Measurements from ENCODE around the gene FIG4.
"Not testable (repeated sequence)": the region's sequence is repeated elsewhere in the genome, so short reads cannot be mapped to it uniquely, and the experiment has no call there.

The FIG4 gene

GRCh38 chr6:109690737-109691621 is at the start of gene FIG4, which contains the start of gene AK9:
Gene FIG4 (plus strand): TSS chr6:109691296. CDS start chr6:109691436, 140 bp downstream.
Gene AK9 (minus strand): TSS chr6:109691202. CDS start chr6:109675745, 15,457 bp downstream.
- peak; percentile 83 for DNase-seq (ENCODE audit: low spot score)
- FAIRE-seq: no peak

GRCh38 chr6:109644131-109644530 is 47.0 kb upstream of the FIG4 start:
- FAIRE-seq (no peak), DNase-seq (ENCODE audit: low spot score) (no peak)

DNA sequence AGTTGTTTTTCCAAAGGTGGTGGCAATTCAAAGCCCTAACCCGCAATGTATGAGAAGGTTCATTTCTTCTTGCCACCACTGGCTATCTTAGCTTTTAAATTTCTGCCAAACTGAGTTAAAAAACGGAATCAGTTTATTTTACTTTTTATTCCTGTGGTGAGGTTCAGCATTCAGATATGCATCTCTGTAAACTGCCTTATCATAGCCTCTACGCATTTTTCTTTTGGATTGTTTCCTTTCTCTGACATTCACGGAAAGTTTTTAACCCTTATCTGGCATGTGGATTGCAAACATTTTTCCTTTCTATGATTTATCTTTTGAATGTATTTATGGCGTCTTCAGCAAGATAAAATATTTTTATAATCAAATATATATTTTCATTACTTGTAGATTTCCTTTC is 37.8 kb upstream of the FIG4 start:
- FAIRE-seq: no peak
- no peak for DNase-seq (ENCODE audit: low spot score)

- no peak for DNase-seq (ENCODE audit: low spot score)
- no peak for FAIRE-seq
These were observed 35.3 kb upstream of the FIG4 start for GRCh38 chr6:109655761-109656262.

DNA sequence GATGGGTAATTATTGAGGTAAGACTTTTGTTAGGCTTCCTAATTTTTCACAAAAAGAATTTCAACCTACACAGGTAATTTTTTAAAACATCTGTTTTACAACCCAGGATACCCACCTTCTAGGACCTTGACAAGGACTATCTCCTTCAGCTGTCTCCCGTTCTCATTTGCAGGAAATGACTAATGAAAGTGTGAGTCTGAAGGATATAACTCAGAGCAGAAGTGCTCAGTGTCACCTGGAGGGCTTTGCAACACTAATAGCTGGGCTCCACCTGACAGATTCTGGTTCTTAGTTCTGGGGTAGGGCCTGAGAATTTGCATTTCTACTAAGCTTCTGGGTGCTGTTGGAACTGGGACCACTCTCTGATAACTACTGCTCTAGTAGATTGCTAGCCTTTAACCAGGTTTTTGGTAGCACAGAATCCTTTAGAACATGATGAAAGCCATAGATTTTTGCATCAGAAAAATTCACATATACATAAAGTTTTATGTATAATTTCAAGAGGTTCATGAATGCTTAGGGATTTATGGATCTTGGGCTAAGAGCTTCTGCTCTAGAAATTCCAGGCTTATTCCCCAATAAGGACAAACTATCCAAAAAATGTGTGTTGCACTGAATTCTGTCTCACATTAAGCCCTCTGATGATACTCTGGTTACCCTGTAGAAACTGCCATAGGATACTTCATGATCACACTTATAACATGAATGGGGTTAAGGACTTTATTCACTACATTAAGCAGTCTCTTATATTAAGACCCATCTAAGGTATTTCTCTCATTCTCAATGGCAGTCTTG is 30.4 kb upstream of the FIG4 start:
- FAIRE-seq (no peak), DNase-seq (ENCODE audit: low spot score) (peak; percentile 3)

GRCh38 chr6:109662192-109662591 is 28.9 kb upstream of the FIG4 start:
- DNase-seq (ENCODE audit: low spot score): no peak
- FAIRE-seq: no peak

DNA sequence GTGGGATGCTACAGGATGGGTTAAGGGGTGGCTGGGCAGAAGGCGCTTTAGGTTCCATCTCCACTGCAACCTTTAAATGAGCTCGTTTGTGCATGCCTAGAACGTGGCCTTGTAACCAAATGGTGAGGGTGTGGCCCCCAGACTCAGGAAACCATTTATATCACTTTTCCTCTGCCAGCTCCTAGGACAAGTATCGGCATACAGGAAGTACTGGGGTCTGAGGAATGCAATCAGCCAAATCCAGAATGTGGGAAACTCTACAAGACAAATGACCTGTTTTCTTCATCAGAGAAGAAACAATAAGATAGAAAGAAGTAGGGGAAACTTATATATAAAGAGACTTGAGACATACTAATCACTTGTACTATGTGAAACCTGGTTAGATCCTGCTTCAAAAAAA is 21.3 kb upstream of the FIG4 start:
- FAIRE-seq (no peak), DNase-seq (ENCODE audit: low spot score) (no peak)

DNA sequence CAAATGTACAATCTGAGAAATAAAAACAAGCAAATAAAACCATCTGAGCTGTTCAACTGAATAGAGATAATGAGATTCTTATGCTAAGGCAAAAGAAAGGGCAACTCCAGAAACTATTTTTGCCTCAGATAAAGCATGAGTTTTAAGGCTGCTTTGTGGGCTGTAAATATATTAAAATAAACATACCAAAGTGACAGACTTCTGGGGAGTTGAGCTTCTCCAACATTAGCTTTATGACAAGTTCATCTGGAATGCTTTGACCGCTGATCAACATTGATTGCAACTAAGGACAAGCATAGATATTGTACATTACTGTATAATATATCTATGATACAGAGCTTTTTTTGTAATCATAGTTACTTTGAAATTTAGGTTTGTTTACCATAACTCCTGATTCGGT is 19.4 kb upstream of the FIG4 start:
- FAIRE-seq: no peak

DNA sequence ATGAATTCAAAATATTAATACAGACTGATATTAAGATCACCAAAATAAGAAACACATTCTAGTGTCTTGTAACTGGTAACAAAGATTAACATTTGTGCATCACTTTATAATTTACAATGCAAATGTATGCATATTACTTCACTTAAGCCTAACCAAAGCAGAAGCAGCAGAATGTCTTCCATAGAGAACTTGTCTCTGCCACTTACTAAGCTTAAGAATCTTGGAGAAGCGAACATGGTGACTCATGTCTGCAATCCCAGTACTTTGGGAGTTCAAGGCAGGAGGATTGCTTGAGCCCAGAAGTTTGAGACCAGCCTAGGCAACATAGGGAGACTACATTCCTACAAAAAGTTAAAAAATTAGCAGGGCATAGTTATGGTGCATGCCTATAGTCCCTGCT is 18.9 kb upstream of the FIG4 start:
- no peak for FAIRE-seq
- no peak for DNase-seq (ENCODE audit: low spot score)

More for the DNA sequence above, 19.4 kb upstream of the FIG4 start:
- no peak for DNase-seq (ENCODE audit: low spot score)

GRCh38 chr6:109672839-109673238 is 18.3 kb upstream of the FIG4 start:
- DNase-seq (ENCODE audit: low spot score): no peak
- no peak for FAIRE-seq

- FAIRE-seq (no peak), DNase-seq (ENCODE audit: low spot score) (no peak)
These were observed 14.4 kb upstream of the FIG4 start for GRCh38 chr6:109676724-109677123.

- FAIRE-seq: no peak
- DNase-seq (ENCODE audit: low spot score): no peak
These were observed 12.9 kb upstream of the FIG4 start for GRCh38 chr6:109678240-109678639.

GRCh38 chr6:109678661-109679505 is 12.2 kb upstream of the FIG4 start:
- not testable (repeated sequence) for DNase-seq (ENCODE audit: low spot score); FAIRE-seq

DNA sequence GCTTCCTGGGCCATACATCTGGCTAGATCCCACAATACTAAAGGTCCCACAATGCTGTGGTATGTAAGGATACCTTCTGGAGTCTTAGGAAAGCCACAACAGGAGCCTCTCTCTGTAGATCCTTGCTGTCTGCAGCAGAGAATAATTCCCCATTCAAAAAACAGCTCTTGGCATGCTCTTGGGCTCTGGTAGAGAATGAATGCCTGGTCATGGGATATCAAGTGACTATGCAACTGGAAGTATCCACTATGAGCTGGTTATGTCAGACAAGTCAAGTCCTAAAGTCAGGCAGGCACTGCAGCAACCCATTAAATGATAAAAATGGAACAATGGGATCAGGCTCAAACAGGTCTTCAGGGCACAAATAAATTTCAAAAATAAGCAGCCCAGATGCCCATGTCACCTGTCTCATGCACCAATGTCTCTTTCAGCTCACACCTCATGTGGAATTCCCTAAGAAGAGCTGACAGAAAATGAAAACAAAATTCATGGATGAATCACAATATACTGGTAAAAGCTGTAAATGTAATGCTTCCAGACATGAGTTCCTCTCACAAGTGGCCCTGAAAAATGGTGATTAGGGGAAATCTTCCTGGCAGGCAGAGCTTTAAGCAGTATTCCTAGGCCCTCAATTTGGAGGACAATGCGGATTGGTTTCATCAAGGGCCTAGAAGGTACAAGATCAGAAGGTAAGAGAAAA is 4.4 kb upstream of the FIG4 start:
- no peak for DNase-seq (ENCODE audit: low spot score)
- FAIRE-seq: no peak

- FAIRE-seq: no peak
These were observed 3.8 kb upstream of the FIG4 start for GRCh38 chr6:109687271-109687761.

GRCh38 chr6:109690373-109690736 is 741 bp upstream of the FIG4 start:
- FAIRE-seq (no peak), DNase-seq (ENCODE audit: low spot score) (peak; percentile 17)

More at GRCh38 chr6:109687271-109687761, 3.8 kb upstream of the FIG4 start:
- DNase-seq (ENCODE audit: low spot score): peak; percentile 60

- FAIRE-seq: no peak
- DNase-seq (ENCODE audit: low spot score): no peak
These were observed 2.0 kb downstream of the FIG4 start for GRCh38 chr6:109693111-109693510.

DNA sequence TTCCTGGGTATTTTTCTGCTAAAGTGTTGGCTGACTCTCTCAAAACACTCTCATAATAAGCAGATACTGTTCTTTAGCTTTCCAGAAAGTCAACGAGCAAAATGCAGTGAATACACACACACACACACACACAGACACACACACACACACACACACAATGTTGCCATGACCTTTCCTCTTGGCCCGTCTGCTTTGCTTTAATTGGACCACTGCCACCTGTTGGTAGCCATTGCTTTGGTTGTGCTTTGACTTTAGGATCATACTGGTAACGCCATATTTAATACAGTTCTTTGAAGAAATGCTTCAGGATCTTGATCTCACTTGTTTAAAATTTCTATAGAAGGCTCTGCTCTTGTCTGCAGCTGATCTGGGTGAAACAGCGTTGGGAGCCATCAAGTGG is 4.4 kb downstream of the FIG4 start:
- FAIRE-seq (no peak), DNase-seq (ENCODE audit: low spot score) (no peak)

- no peak for DNase-seq (ENCODE audit: low spot score)
- FAIRE-seq: no peak
These were observed 5.3 kb downstream of the FIG4 start for GRCh38 chr6:109696355-109696754.

- FAIRE-seq: no peak
- DNase-seq (ENCODE audit: low spot score): no peak
These were observed 10.1 kb downstream of the FIG4 start for GRCh38 chr6:109701221-109701620.
